Stimulated activated CD8-positive, alpha-beta memory T cell treated with anti-CD3 and anti-CD28 coated beads, Interleukin-7, amount 100 ng/mL, for 4 hours (primary cell): ENCODE data around the gene SAC3D1.
"Not testable (repeated sequence)": the region's sequence is repeated elsewhere in the genome, so short reads cannot be mapped to it uniquely, and the experiment has no call there.

ENCODE experiments used
- DNase-seq, 2 donors: peaks; one replicate each; pipeline ENCODE4 v3.0.0-alpha.2; 2020; ENCODE audit warnings: low read depth in 2 of 2

The SAC3D1 gene

DNA sequence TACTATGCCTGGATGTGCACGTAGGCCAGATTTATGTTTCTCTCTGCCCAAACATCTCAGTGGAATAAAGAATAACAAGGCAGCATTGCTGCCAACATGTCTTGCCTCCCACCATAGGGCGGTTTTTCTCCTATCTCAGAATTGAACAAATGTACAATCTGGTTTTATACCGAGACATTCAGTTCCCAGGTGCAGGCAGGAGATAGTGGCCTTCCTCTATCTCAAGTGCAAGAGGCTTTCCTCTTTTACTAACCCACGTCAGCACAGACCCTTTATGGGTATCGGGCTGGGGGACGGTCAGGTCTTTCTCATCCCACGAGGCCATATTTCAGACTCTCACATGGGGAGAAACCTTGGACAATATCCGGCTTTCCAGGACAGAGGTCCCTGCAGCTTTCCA lies 17.5 kb upstream of the SAC3D1 start:
- DNase-seq, result not testable (repeated sequence)

DNA sequence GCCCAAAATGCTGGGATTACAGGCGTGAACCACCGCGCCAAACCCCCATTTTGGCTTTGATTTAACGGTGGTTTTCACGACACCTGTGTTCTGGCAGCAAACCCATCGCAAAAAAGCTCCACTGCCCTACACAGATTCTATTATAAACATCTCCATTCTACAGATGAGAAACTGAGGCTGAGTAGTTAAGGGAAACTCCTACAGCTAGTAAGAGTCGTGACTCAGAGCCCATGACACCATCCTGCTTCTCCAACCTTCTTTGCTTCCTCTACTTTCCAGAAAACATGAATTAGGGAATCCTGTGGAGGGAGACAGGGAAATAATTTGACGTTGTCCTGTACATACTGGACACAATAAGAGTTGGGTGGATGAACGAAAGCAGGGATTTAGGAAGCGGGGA lies 14.2 kb upstream of the SAC3D1 start:
- no peak for DNase-seq

DNA sequence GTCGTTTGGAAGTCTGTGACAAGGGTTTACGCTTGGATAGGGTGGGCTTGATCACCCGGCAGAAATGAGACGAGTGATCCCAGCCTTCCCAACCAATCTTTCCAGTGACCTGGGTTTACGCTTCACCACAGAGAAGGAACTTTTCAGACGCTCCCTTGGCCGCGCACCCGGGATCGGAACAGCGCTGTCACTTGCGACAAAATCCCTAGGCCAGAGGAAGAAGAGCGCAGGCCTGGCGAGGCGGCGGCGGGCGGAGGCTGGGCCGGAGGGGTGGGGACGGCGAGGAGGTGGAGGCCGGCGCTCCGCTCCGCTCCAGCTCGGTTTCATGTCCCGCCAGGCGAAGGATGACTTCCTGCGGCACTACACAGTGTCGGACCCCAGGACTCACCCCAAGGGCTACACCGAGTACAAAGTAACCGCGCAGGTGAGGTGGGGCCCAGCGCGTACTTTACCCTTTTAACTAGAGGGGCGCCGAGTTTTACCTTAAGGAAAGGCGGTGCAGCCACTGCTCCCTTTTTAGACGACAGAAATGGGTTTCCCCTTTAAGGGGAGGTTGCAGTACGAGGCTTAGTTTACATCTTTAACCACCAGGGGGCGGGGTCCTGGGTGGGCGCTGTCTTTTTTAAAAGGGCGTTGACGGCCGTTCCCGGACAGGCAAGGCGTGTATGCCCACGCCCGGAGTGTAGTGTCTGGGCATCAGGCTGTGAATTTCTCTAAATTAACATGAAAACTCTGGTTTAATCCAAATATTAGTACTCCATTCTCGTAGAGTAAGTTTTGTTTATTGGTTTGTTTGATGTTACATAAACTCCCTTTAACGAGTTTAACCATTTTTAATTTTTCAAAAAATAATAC lies 13.6 kb upstream of the SAC3D1 start, which contains the start of gene SNX15:
Gene SNX15, plus strand, starts transcription at position 227 of the 855 bp plus-strand sequence. Its CDS starts 99 bp downstream, at position 326.
- DNase-seq, result peak; percentile 82 to 88

DNA sequence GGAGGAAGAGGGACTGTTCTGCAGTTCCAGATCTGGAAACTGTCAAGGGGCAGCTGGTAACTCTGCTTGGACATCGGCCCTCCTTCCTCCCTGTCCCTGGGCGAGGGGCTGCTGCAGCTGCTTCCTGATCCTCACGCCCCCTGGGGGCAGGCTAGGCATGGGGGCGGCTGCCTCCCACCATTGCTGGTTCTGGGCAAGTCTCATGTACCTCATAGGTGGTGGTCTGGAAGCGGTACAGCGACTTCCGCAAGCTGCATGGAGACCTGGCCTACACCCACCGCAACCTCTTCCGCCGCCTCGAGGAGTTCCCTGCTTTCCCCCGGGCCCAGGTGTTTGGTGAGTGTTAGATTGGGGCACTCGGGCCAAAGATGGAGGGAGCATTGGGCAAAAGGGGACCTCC lies 8.8 kb upstream of the SAC3D1 start:
- no peak for DNase-seq

DNA sequence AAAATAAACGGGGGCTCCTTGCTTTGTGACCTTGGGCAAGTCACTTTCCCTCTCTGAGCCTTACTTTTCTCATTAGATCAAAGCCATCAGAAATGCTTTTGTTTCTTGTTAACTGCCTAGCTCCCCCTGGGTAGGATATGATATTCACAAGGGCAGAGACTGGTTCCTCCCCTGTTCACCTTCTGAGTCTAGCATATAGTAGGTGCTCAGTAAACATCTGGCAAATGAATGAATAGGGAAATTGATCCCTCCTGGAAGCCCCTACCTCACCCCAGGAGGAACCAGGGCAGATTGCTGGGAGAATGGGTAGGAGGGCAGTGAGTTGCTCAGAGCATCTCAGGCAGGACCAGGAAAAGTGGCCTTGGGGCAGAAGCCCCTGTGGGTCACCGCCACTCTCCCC lies 6.6 kb upstream of the SAC3D1 start:
- no peak for DNase-seq

DNA sequence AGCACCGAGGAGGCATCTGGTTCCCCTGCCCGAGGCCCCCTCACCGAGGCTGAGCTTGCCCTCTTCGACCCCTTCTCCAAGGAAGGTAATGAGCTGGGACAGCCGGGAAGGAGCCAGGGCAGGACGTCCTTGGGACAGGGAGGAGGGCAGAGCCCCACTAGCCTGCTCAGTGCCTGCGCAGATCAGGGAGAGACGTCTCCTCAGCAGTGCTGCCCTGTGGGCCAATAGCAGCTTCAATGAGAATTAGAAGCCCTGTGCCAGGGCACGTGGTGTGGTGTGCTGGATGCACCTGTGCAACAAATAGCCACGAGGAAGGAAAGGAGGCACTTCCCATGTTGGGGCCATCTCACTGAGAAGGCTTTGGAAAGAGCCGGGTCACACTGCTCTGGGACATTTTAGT lies 5.4 kb upstream of the SAC3D1 start:
- DNase-seq, result no peak

DNA sequence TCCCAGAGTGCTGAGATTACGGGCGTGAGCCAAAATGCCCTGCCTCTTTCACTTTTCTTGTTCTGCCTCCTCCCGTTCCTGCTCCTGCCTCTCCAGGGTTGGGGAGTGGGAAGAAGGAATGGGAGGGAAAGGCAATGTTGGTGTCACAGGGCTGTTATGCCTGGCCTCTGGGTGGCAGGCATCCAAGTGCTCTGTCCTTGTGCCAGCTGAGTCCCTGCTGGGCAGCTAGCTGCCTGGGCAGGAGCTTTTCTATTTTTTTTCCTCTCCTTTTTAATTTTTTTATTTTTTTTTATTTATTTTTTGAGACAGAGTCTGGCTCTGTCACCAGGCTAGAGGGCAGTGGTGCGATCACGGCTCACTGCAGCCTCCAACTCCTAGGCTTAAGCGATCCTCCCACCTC lies 4.1 kb upstream of the SAC3D1 start:
- no peak for DNase-seq

DNA sequence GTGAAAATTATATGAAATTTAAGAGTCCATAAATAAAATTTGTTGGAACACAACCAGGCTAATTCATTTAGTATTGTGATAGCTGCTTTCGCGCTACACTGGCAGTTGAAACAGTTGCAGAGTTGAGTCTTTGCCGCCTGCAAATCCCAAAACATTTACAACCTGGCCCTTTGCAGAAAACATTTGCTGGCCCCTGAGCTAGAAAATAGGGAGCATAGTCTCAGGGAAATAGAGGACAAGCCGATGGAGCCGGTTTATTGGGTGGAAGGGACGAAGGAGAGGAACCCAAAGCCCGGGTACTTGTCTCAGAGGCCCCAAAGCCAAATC lies 527 bp upstream of the SAC3D1 start:
- DNase-seq, result no peak

DNA sequence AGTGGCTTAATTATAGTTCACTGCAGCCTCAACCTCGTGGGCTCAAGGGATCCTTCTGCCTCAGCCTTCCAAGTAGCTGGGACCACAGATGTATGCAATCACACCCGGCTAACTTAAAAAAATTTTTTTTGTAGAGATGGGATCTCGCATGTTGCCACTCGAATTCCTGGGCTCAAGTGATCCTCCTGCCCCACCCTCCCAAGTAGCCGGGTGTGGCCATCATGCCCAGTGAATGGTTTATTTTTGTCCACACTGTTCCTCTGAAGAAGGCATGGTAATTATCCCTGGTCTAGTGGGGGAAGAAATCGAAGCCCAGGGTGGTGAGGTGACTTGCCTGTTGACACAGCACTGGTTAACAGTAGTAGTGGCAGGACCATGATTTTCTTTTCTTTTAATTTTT lies 1.9 kb downstream of the SAC3D1 start:
- DNase-seq, result no peak

DNA sequence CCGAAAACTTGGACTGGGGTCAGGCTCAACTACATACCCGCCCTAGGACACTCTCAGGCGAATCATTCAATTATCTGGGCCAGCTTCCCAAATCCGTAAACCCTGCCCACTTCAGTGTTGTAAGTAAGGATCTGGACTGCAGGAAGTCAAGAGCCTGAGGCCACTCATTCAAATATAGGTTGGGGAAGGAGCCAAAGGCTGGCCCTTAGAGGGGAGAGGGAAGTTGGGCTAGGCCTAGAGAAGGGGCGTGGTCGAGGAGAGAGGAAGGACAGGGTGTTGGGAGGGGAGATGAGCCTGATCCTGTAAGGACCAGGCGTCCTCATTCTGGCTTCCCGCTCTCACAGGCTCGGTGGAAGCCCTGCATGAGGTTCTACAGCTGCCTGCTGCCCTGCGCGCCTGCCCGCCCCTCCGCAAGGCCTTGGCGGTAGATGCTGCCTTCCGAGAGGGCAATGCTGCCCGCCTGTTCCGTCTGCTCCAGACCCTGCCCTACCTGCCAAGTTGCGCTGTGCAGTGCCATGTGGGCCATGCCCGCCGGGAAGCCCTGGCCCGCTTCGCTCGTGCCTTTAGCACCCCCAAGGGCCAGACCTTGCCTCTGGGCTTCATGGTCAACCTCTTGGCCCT lies 3.0 kb downstream of the SAC3D1 start:
- no peak for DNase-seq

DNA sequence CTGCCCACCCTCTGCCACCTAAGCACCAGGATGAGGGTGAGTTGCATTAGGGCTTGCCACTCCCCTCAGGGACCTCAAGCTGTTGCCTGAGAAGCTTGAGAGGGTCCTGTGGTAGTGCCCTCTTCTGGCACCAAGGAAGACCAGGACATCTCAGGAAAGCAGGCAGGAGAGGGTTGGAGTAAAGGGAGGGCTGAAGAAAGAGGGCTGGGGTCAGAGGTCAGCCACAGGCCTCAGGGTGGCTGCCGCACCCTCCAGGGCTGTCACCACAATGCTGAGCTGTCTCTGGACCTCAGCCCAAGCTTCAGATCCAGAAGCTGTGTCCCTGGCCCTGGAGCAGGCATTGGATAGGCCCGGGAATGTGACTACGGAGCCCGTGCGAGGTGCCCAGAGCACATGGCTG lies 4.1 kb downstream of the SAC3D1 start:
- DNase-seq, result no peak

DNA sequence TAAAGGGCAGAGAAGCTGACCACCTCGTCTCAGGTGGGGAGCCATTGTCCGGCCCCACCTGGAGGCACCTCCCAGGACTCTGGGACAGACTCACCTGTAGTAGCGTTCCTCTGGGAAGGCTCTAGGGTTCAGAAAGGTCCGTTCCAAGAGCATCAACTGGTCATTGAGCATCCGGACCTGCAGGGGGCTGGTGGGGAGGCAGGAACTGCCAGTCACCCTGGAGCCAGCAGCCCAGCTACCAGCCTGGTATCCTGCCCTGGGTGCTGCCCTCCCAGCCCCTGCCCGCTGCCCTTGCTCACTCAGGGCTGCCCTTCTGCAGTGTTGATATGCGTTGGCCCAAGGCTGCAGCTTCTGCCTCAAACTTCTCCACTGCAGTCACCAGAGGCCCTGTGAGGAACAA lies 4.7 kb downstream of the SAC3D1 start:
- DNase-seq, result no peak

DNA sequence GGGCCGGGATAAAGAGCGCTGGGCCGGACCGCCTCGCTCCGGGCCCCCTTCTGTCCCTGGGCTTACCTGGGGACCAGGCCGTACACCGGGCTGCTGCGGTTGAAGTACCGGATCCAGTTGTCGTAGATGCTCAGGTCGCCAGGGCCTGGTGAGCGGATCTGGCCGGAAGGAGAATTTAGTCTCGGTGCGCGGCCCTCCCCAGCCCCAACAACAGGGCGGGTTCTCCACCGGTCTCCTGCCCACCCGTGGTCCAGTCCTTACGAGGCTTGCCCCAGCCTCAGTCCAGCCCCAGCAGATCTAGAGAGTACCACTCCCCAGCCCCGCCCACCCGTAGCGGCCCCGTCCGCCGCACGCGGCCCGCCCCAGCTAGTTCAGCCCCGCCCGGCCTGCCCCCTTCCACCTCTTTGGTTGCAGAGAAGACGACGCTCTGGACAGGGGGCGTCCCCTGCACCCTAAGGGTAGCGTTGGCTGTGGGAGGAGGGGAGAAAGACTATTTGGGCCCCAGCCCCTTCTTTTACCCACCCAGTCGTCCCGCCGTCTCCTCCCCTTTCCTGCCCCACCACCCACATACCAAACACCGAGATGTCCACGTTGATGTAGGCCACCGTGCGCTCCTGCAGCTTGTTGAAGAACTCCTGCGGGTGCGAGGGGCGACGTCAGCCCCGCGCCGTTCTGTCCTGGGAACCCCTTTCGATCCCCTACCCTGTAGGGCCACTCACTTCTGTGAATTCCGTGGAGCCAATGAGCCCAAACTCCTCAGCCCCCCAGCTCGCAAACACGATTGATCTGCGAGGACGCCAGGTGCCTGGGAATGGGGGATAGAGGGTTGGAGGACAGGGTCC lies 6.8 kb downstream of the SAC3D1 start:
- peak in 1 of 2 donors; percentile 13 for DNase-seq

DNA sequence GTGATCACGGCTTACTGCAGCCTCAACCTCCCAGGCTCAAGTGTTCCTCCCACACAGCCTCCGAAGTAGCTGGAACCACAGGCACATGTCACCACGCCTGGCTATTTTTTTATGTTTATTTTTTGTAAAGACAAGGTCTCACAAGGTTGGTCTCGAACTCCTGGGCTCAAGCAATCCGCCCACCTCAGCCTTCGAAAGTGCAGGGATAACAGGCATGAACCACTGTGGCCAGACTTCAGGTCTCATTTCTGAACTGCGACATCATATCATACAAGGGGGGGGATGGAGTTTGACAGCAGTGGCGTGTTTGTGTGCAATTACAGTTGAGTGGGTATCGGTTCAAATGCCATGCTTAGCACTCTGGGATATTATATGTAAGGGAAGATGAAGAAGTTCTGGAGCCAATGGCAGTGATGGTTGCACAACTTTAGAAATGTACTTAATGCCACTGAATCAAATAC lies 10.4 kb downstream of the SAC3D1 start:
- DNase-seq, result no peak

DNA sequence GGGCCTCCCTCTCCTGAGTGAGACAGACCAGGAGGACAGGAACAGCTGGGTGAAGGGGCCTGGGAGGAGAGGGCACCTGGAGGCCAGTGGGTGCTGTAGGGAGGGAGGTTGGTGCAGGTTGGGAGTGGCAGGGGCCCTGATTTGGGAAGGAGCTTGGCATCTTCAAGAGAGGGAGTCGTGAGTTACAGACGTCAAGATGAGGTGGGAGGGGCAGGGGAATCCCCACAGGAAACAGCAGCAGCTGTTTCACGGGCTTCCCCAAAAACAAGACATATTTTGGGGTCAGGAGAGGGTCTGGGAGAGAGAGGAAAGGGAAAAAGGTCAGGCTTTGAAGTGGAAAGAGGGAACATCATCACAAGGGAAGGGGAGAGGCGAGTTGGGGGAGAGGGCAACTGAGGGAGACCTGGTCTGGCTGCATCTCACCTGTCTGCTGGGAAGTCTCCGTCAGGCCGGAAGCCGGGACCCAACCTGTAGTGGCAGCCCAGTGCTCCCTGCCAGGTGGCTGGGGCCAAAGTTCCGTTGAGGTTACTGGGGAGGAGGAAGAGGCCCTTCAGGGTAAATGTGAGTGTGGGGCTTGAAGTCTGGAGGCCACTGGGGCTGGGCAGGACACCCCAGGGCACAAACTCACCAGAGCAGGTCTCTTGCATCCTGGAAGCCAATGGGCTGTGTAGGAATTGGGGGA lies 13.0 kb downstream of the SAC3D1 start:
- no peak for DNase-seq

DNA sequence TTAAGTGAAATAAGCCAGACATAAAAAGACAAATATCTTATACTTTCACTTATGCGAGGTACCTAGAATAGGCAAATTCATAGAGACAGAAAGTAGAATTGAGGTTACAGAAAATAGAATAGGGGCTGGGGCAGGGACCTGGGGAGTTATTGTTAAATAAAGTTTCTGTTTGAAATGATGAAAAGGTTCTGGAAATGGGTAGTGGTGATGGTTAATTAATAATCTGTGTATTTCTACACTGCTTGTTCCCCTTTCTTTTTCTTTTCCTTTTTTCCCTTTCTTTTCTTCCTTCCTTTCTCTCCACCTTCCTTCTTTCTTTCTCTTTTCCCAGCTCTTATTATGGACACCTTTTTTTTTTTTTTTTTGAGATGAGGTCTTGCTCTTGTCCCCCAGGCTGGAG lies 14.5 kb downstream of the SAC3D1 start:
- no peak for DNase-seq

DNA sequence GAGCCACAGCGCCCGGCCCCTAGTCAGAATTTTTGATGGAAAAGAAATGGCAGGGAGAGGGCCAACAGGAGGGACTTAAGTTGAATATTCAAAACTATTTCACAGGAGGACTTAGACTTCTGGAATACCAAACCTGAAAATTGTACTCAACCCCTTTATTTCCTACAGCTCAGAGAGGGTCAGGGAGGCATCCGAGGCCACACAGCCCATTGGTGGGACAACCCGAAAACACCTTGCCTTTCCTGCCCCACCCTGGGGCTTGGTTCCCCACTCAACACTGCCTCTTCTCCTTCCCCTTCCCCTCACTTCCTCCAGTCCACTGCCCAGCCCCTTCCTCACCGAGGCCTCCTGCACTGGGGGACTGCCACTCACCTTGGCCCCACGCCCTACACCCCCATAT lies 16.0 kb downstream of the SAC3D1 start:
- no peak for DNase-seq

DNA sequence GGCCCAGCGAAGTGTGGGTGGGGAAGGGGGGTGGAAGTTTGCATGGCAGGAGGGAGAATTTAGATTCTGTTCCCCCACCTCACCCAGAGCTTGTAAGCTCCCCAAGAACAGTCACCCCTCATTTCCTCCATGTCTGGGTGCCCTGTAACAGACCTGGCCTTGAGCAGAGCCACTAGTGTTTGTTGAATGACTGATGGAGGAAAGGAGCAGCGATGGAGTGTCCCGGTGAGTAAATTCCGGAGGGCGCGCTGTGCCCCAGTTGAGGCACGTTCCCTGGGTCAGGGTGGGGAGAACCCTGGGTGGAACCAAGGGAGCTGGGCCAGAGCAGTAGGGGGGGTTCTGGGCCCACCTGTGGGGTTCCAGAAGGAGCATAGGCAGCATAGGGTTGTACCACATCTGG lies 16.5 kb downstream of the SAC3D1 start:
- DNase-seq, result no peak

DNA sequence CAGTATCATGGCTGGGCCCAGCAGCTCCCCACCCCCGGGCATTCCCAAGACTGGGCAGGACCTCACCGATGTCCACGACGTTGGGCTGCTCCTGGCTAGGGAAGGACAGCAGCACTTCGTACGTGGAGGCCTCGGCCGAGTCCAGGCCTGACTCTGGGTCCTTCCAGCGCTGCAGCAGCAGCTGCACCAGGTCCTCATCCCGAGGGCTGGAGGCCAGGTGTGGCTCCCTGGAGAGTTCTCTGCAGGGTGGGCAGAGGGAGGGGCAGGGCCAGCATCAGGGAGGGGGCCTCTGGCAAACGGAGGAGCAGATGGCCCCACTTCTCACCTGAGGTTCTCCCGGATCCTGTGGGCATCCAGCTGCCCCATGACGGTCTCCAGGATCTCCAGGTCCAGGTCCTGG lies 17.0 kb downstream of the SAC3D1 start:
- DNase-seq, result no peak

DNA sequence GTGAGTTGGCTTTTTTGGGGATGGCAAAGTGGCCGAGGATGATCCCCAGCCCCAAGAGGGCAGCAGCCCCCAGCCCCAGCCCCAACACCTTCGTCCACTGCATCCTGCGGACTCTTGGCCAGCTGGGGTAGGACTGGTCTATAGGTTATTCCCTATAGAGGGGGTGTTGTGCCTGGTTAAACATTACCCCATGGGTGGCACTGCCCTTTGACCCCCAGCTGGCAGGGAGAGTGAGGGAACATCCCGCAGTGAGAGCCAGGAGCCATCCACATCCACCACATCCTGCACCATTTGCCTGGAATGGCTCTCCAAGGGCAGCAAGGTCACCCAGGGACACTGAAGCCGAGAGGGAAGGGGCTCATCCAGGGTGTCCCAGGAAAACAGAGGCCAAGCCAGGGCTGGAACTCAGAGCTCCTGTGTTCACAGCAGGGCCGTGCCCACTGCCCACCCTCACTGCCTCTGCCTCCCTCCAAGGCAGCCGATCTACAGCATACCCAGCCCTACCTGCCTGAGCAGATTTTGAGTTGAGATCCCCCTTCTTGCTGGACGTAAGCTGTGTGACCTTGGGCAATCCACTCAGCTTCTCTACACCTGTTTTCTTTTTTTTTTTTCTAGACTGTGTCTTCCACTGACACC lies 17.5 kb downstream of the SAC3D1 start, which contains the start of gene NAALADL1:
Gene NAALADL1, minus strand, starts transcription at position 135 of the 636 bp plus-strand sequence. Its CDS starts 32 bp downstream, at position 103.
- no peak for DNase-seq

DNA sequence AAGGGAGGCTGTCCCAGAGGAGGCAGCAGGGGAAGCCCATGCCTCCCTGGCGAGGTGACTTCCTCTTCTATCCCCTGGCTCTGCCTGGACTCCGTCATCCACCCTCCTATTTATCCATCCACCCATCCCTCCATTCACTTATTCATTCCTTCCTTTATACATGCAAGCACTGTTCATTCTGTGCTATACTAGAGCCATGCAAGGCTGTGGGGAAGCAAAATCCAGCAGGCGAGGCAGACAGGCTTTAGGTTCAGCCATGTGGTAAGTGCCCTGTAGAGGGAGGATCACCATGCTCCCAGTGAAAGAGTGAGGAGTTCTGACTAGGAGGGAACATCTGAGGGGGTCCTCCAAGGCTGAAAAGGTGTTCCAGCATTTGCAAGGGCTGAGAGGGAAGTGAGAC lies 18.5 kb downstream of the SAC3D1 start:
- DNase-seq, result no peak
